Prostate gland (tissue), 2 donors: ENCODE measurements around the gene USP32. TPM values are rescaled to one million over a fixed set of nuclear protein-coding genes. Genes with fewer than 3 reads are reported as not detected.

Experiments
- DNase-seq: peaks from one replicate; pipeline ENCODE4 v3.0.0-alpha.2; 2019; ENCODE audit warnings: low spot score
- H3K27ac ChIP-seq, 2 donors: fragments of 200-600 bp; sonication (generic); 2 replicates each; pipeline ENCODE4 v1.5.1; 2017 to 2019
- H3K27me3 ChIP-seq: fragments of 200-600 bp; sonication (generic); replicated peaks from 2 replicates; pipeline ENCODE4 v1.5.1; 2019; ENCODE audit not compliant: insufficient read depth
- H3K36me3 ChIP-seq, 2 donors: fragments of 200-600 bp; sonication (generic); 1 replicate in 1 of 2; 2 replicates in 1 of 2; pipeline versions ENCODE4 v1.5.1 to v1.8.1; 2017 to 2019
- H3K4me1 ChIP-seq: fragments of 200-600 bp; sonication (generic); replicated peaks from 2 replicates; pipeline ENCODE4 v1.5.1; 2019
- H3K4me3 ChIP-seq, 2 donors: fragments of 200-600 bp; sonication (generic); 2 replicates each; pipeline ENCODE4 v1.5.1; 2017 to 2019
- H3K9me3 ChIP-seq: fragments of 200-600 bp; sonication (generic); 2 replicates; pipeline ENCODE4 v1.5.1; 2017
- CTCF ChIP-seq, 4 experiments: fragments of 200-600 bp in 2 of 4; fragments of 450-650 bp in 2 of 4; sonication (generic) in 2 of 4; IDR thresholded peaks; 1 replicate in 3 of 4; 2 replicates in 1 of 4; pipeline ENCODE4 v1.5.1; 2016 to 2019; ENCODE audit warnings: antibody characterized with exemption in 4 of 4, mild to moderate bottlenecking in 2 of 4, moderate library complexity in 2 of 4
- POLR2A ChIP-seq: fragments of 450-650 bp; IDR thresholded peaks from one replicate; pipeline ENCODE4 v1.6.1; 2016; ENCODE audit warnings: antibody characterized with exemption, mild to moderate bottlenecking
- POLR2AphosphoS5 ChIP-seq: sonication (generic); formaldehyde crosslinking; IDR thresholded peaks from one replicate; pipeline ENCODE4 v1.6.1; 2017; ENCODE audit warnings: antibody characterized with exemption
- WGBS: methylation state at CpG from one replicate; pipeline ENCODE4 v1.1.5; 2018; 5-methylcytosine and 5-hydroxymethylcytosine counted together
- intact Hi-C: fragments of 100-400 bp; cut with DNase I; formaldehyde crosslinking; loops from one replicate; pipeline ENCODE4 v1.14.2; 2022
- total RNA-seq, 2 donors: library from RNA; depleted of rRNA; stranded (reverse); fragments of >200 nt; gene quantifications; one replicate each; pipeline ENCODE4 v1.1.0, GENCODE V29; 2016

The USP32 gene
- total RNA-seq, 2 donors from 2014 or later = 21.8 to 59.3 TPM

GRCh38 chr17:60330731-60331130 is 61.2 kb downstream of the USP32 start:
- DNase-seq = no peak

GRCh38 chr17:60328679-60329078 is 63.3 kb downstream of the USP32 start:
- H3K27me3 ChIP-seq = no peaks in the 10 kb centered on the region
- no peak for TF ChIP-seq POLR2A
- no peak for TF ChIP-seq CTCF (IDR thresholded peaks at IDR 0.05)
- no peak for TF ChIP-seq POLR2AphosphoS5
- intact Hi-C loops = no loop called here
- no peak overlapping the region for H3K4me3 ChIP-seq
- H3K27ac ChIP-seq = no peak overlapping the region
- DNase-seq = no peak
- H3K4me1 ChIP-seq = peaks cover 3% of the 10 kb centered on the region
- no peaks in the 10 kb centered on the region for H3K36me3 ChIP-seq
- no peaks in the 10 kb centered on the region for H3K9me3 ChIP-seq
- 88% methylated on average over 9 of the region's 9 CpGs for WGBS

More at GRCh38 chr17:60330731-60331130, 61.2 kb downstream of the USP32 start:
- intact Hi-C loops = no loop called here
- TF ChIP-seq POLR2AphosphoS5 = no peak
- TF ChIP-seq CTCF (IDR thresholded peaks at IDR 0.05) = no peak
- no peak for TF ChIP-seq POLR2A
- no peak overlapping the region for H3K4me3 ChIP-seq
- WGBS = 83% methylated on average over 1 of the region's 1 CpG
- no peaks in the 10 kb centered on the region for H3K9me3 ChIP-seq
- peaks cover 3% of the 10 kb centered on the region for H3K4me1 ChIP-seq
- H3K27ac ChIP-seq = no peak overlapping the region
- H3K27me3 ChIP-seq = no peaks in the 10 kb centered on the region
- no peaks in the 10 kb centered on the region for H3K36me3 ChIP-seq

- TF ChIP-seq CTCF (IDR thresholded peaks at IDR 0.05) (no peak), POLR2AphosphoS5 (no peak), POLR2A (no peak)
- Histone ChIP-seq H3K27me3 (no peaks in the 10 kb centered on the region), H3K4me3 (no peak overlapping the region), H3K9me3 (no peaks in the 10 kb centered on the region), H3K27ac (no peak overlapping the region), H3K36me3 (no peaks in the 10 kb centered on the region), H3K4me1 (peaks cover 3% of the 10 kb centered on the region)
- WGBS = 97% methylated on average over 4 of the region's 4 CpGs
- intact Hi-C loops = no loop called here
- DNase-seq = no peak
Observed at GRCh38 chr17:60327901-60328273, 64.0 kb downstream of the USP32 start.

- H3K4me1 ChIP-seq = peaks cover 3% of the 10 kb centered on the region
- no peak for TF ChIP-seq POLR2AphosphoS5
- no peak for TF ChIP-seq CTCF (IDR thresholded peaks at IDR 0.05)
- TF ChIP-seq POLR2A = no peak
- WGBS = 91% methylated on average over 23 of the region's 27 CpGs
- no peak overlapping the region for H3K4me3 ChIP-seq
- no peaks in the 10 kb centered on the region for H3K27me3 ChIP-seq
- H3K9me3 ChIP-seq = no peaks in the 10 kb centered on the region
- no peaks in the 10 kb centered on the region for H3K36me3 ChIP-seq
- H3K27ac ChIP-seq = no peak overlapping the region
- no peak for DNase-seq
- intact Hi-C loops = no loop called here
Observed at GRCh38 chr17:60327134-60327900, 64.6 kb downstream of the USP32 start.

GRCh38 chr17:60326702-60327101 is 65.2 kb downstream of the USP32 start:
- Histone ChIP-seq H3K4me1 (peaks cover 3% of the 10 kb centered on the region), H3K9me3 (no peaks in the 10 kb centered on the region), H3K4me3 (no peak overlapping the region), H3K27me3 (no peaks in the 10 kb centered on the region), H3K36me3 (no peaks in the 10 kb centered on the region), H3K27ac (no peak overlapping the region)
- no peak for DNase-seq
- WGBS = 45% methylated on average over 2 of the region's 2 CpGs
- intact Hi-C loops = no loop called here
- TF ChIP-seq POLR2A = no peak
- no peak for TF ChIP-seq POLR2AphosphoS5
- TF ChIP-seq CTCF (IDR thresholded peaks at IDR 0.05) = no peak
